PFSK-1 (cell line): ENCODE data around the gene RPL35.

Experiments
- REST ChIP-seq, 2 experiments: IDR thresholded peaks; 2 replicates each; pipeline versions ENCODE4 v1.6.1 to v1.8.0; 2011 to 2012; ENCODE audit warnings: low read depth in 2 of 2, low read length in 2 of 2, control low read depth in 1 of 2, inconsistent platforms in 1 of 2, mild to moderate bottlenecking in 1 of 2, moderate library complexity in 1 of 2; ENCODE audit not compliant: insufficient read depth in 1 of 2
- SIN3A ChIP-seq: IDR thresholded peaks from 2 replicates; pipeline ENCODE4 v1.6.1; 2012; ENCODE audit warnings: mild to moderate bottlenecking, low read length, moderate library complexity, borderline replicate concordance; ENCODE audit not compliant: insufficient read depth

- no peak for TF ChIP-seq REST (IDR thresholded peaks at IDR 0.05; ENCODE audit: insufficient read depth in 1 of 2, low read depth in 2 of 2, low read length in 2 of 2)
- no peak for TF ChIP-seq SIN3A
Measured at GRCh38 chr9:124884376-124884775, 22.6 kb upstream of the RPL35 start.
